G401.6 (cell line): Measurements from ENCODE around the gene RPA1.
"Not testable (repeated sequence)": the region's sequence is repeated elsewhere in the genome, so short reads cannot be mapped to it uniquely, and the experiment has no call there.

Experiments used
- FAIRE-seq: peaks from 2 replicates; lab custom pipeline; 2012; peaks lifted over from hg19 to GRCh38; lab: Jason Lieb, UNC

Gene RPA1

GRCh38 chr17:1880851-1881630 lies 51.2 kb downstream of the RPA1 start:
- FAIRE-seq: no peak

GRCh38 chr17:1882836-1883235 lies 53.0 kb downstream of the RPA1 start:
- peak; percentile 54 for FAIRE-seq

GRCh38 chr17:1883536-1883935 lies 53.7 kb downstream of the RPA1 start:
- FAIRE-seq: no peak

GRCh38 chr17:1888741-1889140 lies 58.9 kb downstream of the RPA1 start:
- no peak for FAIRE-seq

GRCh38 chr17:1890758-1891450 lies 61.1 kb downstream of the RPA1 start:
- FAIRE-seq: no peak

- no peak for FAIRE-seq
Measured at GRCh38 chr17:1894753-1895339, 65.0 kb downstream of the RPA1 start.

- not testable (repeated sequence) for FAIRE-seq
Measured at GRCh38 chr17:1895479-1895878, 65.7 kb downstream of the RPA1 start.

- no peak for FAIRE-seq
Measured at GRCh38 chr17:1896243-1897104, 66.7 kb downstream of the RPA1 start.

- FAIRE-seq: no peak
Measured at GRCh38 chr17:1897105-1897656, 67.4 kb downstream of the RPA1 start.

- no peak for FAIRE-seq
Measured at GRCh38 chr17:1898332-1898731, 68.5 kb downstream of the RPA1 start.

GRCh38 chr17:1898872-1899271 lies 69.1 kb downstream of the RPA1 start:
- no peak for FAIRE-seq

GRCh38 chr17:1899403-1900000 lies 69.7 kb downstream of the RPA1 start:
- FAIRE-seq: no peak

- FAIRE-seq: no peak
Measured at GRCh38 chr17:1904273-1905182, 74.7 kb downstream of the RPA1 start.

- peak; percentile 74 for FAIRE-seq
Measured at GRCh38 chr17:1905190-1905913, 75.5 kb downstream of the RPA1 start.

GRCh38 chr17:1906662-1907101 lies 76.9 kb downstream of the RPA1 start:
- peak; percentile 98 for FAIRE-seq

GRCh38 chr17:1907216-1907631 lies 77.4 kb downstream of the RPA1 start:
- FAIRE-seq: no peak

GRCh38 chr17:1907909-1908698 lies 78.3 kb downstream of the RPA1 start:
- FAIRE-seq: peak; percentile 89

- FAIRE-seq: peak; percentile 87
Measured at GRCh38 chr17:1908699-1909309, 79.0 kb downstream of the RPA1 start.

- FAIRE-seq: no peak
Measured at GRCh38 chr17:1909985-1910384, 80.2 kb downstream of the RPA1 start.
